ENCODE measurements around the gene HDDC3.

- TF ChIP-seq CTCF (IDR thresholded peaks at IDR 0.05) (no peak), POLR2AphosphoS5 (IDR thresholded peaks at IDR 0.05; ENCODE audit: low read depth, low read length) (no peak; the same call in 1 of the 2 replicates), TCF7L2 (IDR thresholded peaks at IDR 0.05; ENCODE audit: low read depth, low read length) (no peak)
Observed at GRCh38 chr15:90966262-90966661, 33.9 kb upstream of the HDDC3 start.
